ENCODE results near the gene PRPF18. TPM values are rescaled to one million over a fixed set of nuclear protein-coding genes. Genes with fewer than 3 reads are reported as not detected.

PRPF18 gene
- total RNA-seq, 2 donors from 2014 or later, result 23.8 to 30.3 TPM

- H3K27me3 Mint-ChIP-seq, result no peaks in the 10 kb centered on the region
- H3K36me3 Mint-ChIP-seq (ENCODE audit: low read depth), result peaks cover 16% of the 10 kb centered on the region
These were observed 47.4 kb downstream of the PRPF18 start for GRCh38 chr10:13634207-13634606.

GRCh38 chr10:13636776-13637175, 50.0 kb downstream of the PRPF18 start:
- no peak for ATAC-seq
- no peaks in the 10 kb centered on the region for H3K27me3 Mint-ChIP-seq
- H3K4me3 Mint-ChIP-seq, result no peak overlapping the region
- H3K27ac Mint-ChIP-seq, result no peak overlapping the region
- peaks cover 3% of the 10 kb centered on the region for H3K9me3 ChIP-seq (ENCODE audit: control insufficient read depth, low read length, poor library complexity, severe bottlenecking)
- H3K36me3 Mint-ChIP-seq (ENCODE audit: low read depth), result peaks cover 21% of the 10 kb centered on the region
- H3K4me1 Mint-ChIP-seq, result no peaks in the 10 kb centered on the region
- no peak for DNase-seq

More at GRCh38 chr10:13634207-13634606, 47.4 kb downstream of the PRPF18 start:
- ATAC-seq (no peak), DNase-seq (no peak)
- H3K9me3 ChIP-seq (ENCODE audit: control insufficient read depth, low read length, poor library complexity, severe bottlenecking), result peaks cover 2% of the 10 kb centered on the region
- Mint-ChIP-seq H3K4me1 (peaks cover 4% of the 10 kb centered on the region), H3K4me3 (no peak overlapping the region), H3K27ac (no peak overlapping the region)

GRCh38 chr10:13637303-13637856, 50.6 kb downstream of the PRPF18 start:
- DNase-seq (no peak), ATAC-seq (no peak)
- no peaks in the 10 kb centered on the region for H3K4me1 Mint-ChIP-seq
- H3K27me3 Mint-ChIP-seq, result no peaks in the 10 kb centered on the region
- H3K9me3 ChIP-seq (ENCODE audit: control insufficient read depth, low read length, poor library complexity, severe bottlenecking), result peaks cover 6% of the 10 kb centered on the region
- H3K4me3 Mint-ChIP-seq, result no peak overlapping the region
- peaks cover 23% of the 10 kb centered on the region for H3K36me3 Mint-ChIP-seq (ENCODE audit: low read depth)
- H3K27ac Mint-ChIP-seq, result no peak overlapping the region

GRCh38 chr10:13637894-13638293, 51.1 kb downstream of the PRPF18 start:
- ATAC-seq, result no peak
- Mint-ChIP-seq H3K27ac (no peak overlapping the region), H3K27me3 (no peaks in the 10 kb centered on the region), H3K36me3 (ENCODE audit: low read depth) (peaks cover 21% of the 10 kb centered on the region), H3K4me3 (no peak overlapping the region), H3K4me1 (no peaks in the 10 kb centered on the region)
- peaks cover 6% of the 10 kb centered on the region for H3K9me3 ChIP-seq (ENCODE audit: control insufficient read depth, low read length, poor library complexity, severe bottlenecking)
- no peak for DNase-seq

- Mint-ChIP-seq H3K27me3 (no peaks in the 10 kb centered on the region), H3K36me3 (ENCODE audit: low read depth) (peaks cover 14% of the 10 kb centered on the region), H3K4me3 (no peak overlapping the region), H3K27ac (no peak overlapping the region), H3K4me1 (peaks cover 4% of the 10 kb centered on the region)
- DNase-seq (no peak), ATAC-seq (no peak)
- H3K9me3 ChIP-seq (ENCODE audit: control insufficient read depth, low read length, poor library complexity, severe bottlenecking), result peaks cover 6% of the 10 kb centered on the region
These were observed 55.5 kb downstream of the PRPF18 start for GRCh38 chr10:13642293-13642692.

GRCh38 chr10:13643016-13643415, 56.3 kb downstream of the PRPF18 start:
- H3K27me3 Mint-ChIP-seq, result no peaks in the 10 kb centered on the region
- H3K27ac Mint-ChIP-seq, result no peak overlapping the region
- H3K9me3 ChIP-seq (ENCODE audit: control insufficient read depth, low read length, poor library complexity, severe bottlenecking), result peaks cover 6% of the 10 kb centered on the region
- ATAC-seq, result no peak
- H3K4me1 Mint-ChIP-seq, result peaks cover 6% of the 10 kb centered on the region
- DNase-seq, result no peak
- H3K4me3 Mint-ChIP-seq, result no peak overlapping the region
- peaks cover 14% of the 10 kb centered on the region for H3K36me3 Mint-ChIP-seq (ENCODE audit: low read depth)

- Mint-ChIP-seq H3K4me1 (peaks cover 15% of the 10 kb centered on the region), H3K36me3 (ENCODE audit: low read depth) (peaks cover 11% of the 10 kb centered on the region), H3K27ac (no peak overlapping the region), H3K27me3 (no peaks in the 10 kb centered on the region), H3K4me3 (no peak overlapping the region)
- DNase-seq, result no peak
- no peak for ATAC-seq
- H3K9me3 ChIP-seq (ENCODE audit: control insufficient read depth, low read length, poor library complexity, severe bottlenecking), result peaks cover 3% of the 10 kb centered on the region
These were observed 58.1 kb downstream of the PRPF18 start for GRCh38 chr10:13644866-13645265.

GRCh38 chr10:13648425-13648824, 61.7 kb downstream of the PRPF18 start:
- no peak overlapping the region for H3K4me3 Mint-ChIP-seq
- peak; percentile 84 for ATAC-seq
- peaks cover 5% of the 10 kb centered on the region for H3K36me3 Mint-ChIP-seq (ENCODE audit: low read depth)
- peak overlapping the region; percentile 77 for H3K27ac Mint-ChIP-seq
- no peak for DNase-seq
- no peaks in the 10 kb centered on the region for H3K27me3 Mint-ChIP-seq
- H3K4me1 Mint-ChIP-seq, result peaks cover 20% of the 10 kb centered on the region
- no peaks in the 10 kb centered on the region for H3K9me3 ChIP-seq (ENCODE audit: control insufficient read depth, low read length, poor library complexity, severe bottlenecking)

- Mint-ChIP-seq H3K4me3 (no peak overlapping the region), H3K4me1 (peaks cover 22% of the 10 kb centered on the region), H3K36me3 (ENCODE audit: low read depth) (peaks cover 5% of the 10 kb centered on the region), H3K27me3 (no peaks in the 10 kb centered on the region), H3K27ac (peak overlapping the region; percentile 69)
- DNase-seq (no peak), ATAC-seq (no peak)
- H3K9me3 ChIP-seq (ENCODE audit: control insufficient read depth, low read length, poor library complexity, severe bottlenecking), result no peaks in the 10 kb centered on the region
These were observed 63.2 kb downstream of the PRPF18 start for GRCh38 chr10:13649844-13650520.

GRCh38 chr10:13650961-13651360, 64.2 kb downstream of the PRPF18 start:
- Mint-ChIP-seq H3K4me1 (peaks cover 22% of the 10 kb centered on the region), H3K27ac (peak overlapping the region; percentile 69), H3K36me3 (ENCODE audit: low read depth) (peaks cover 5% of the 10 kb centered on the region), H3K27me3 (no peaks in the 10 kb centered on the region), H3K4me3 (no peak overlapping the region)
- no peaks in the 10 kb centered on the region for H3K9me3 ChIP-seq (ENCODE audit: control insufficient read depth, low read length, poor library complexity, severe bottlenecking)
- ATAC-seq (no peak), DNase-seq (no peak)

- peaks cover 18% of the 10 kb centered on the region for H3K4me1 Mint-ChIP-seq
- no peak for ATAC-seq
- no peaks in the 10 kb centered on the region for H3K9me3 ChIP-seq (ENCODE audit: control insufficient read depth, low read length, poor library complexity, severe bottlenecking)
- no peaks in the 10 kb centered on the region for H3K36me3 Mint-ChIP-seq (ENCODE audit: low read depth)
- DNase-seq, result no peak
- no peak overlapping the region for H3K27ac Mint-ChIP-seq
- H3K4me3 Mint-ChIP-seq, result no peak overlapping the region
- H3K27me3 Mint-ChIP-seq, result no peaks in the 10 kb centered on the region
These were observed 65.4 kb downstream of the PRPF18 start for GRCh38 chr10:13651969-13652720.

- ATAC-seq (no peak), DNase-seq (no peak)
- no peaks in the 10 kb centered on the region for H3K36me3 Mint-ChIP-seq (ENCODE audit: low read depth)
- peaks cover 16% of the 10 kb centered on the region for H3K4me1 Mint-ChIP-seq
- H3K27ac Mint-ChIP-seq, result no peak overlapping the region
- no peaks in the 10 kb centered on the region for H3K27me3 Mint-ChIP-seq
- no peaks in the 10 kb centered on the region for H3K9me3 ChIP-seq (ENCODE audit: control insufficient read depth, low read length, poor library complexity, severe bottlenecking)
- no peak overlapping the region for H3K4me3 Mint-ChIP-seq
These were observed 66.1 kb downstream of the PRPF18 start for GRCh38 chr10:13652860-13653259.

GRCh38 chr10:13654118-13654830, 67.5 kb downstream of the PRPF18 start:
- H3K27me3 Mint-ChIP-seq, result no peaks in the 10 kb centered on the region
- no peak for ATAC-seq
- no peak overlapping the region for H3K27ac Mint-ChIP-seq

More at GRCh38 chr10:13654118-13654830, 67.5 kb downstream of the PRPF18 start:
- Mint-ChIP-seq H3K4me3 (no peak overlapping the region), H3K36me3 (ENCODE audit: low read depth) (no peaks in the 10 kb centered on the region), H3K4me1 (peaks cover 8% of the 10 kb centered on the region)
- DNase-seq, result no peak
- no peaks in the 10 kb centered on the region for H3K9me3 ChIP-seq (ENCODE audit: control insufficient read depth, low read length, poor library complexity, severe bottlenecking)
